Calu3 (cell line): ENCODE results near the gene PCSK7. TPM values are rescaled to one million over a fixed set of nuclear protein-coding genes. Genes with fewer than 3 reads are reported as not detected.

Source experiments
- BruUV-seq: library from RNA; stranded (reverse); fragments of 400-500 nt; replicated peaks from 2 replicates; lab custom pipeline; 2021; lab: Mats Ljungman, UMichigan
- CTCF ChIA-PET: fragments of 300-600 bp; sonication (Branson Sonifier 250); formaldehyde crosslinking; loops from one replicate; lab custom pipeline; 2022; ENCODE audit warnings: antibody characterized with exemption; lab: Charles Lee
- DNase-seq: peaks from one replicate; pipeline ENCODE4 v3.0.0; 2022
- H3K27ac Mint-ChIP-seq: one replicate; pipeline ENCODE4 v1.8.0; 2022; ENCODE audit warnings: mixed read lengths; ENCODE audit not compliant: unreplicated experiment
- H3K27me3 Mint-ChIP-seq: one replicate; pipeline ENCODE4 v1.8.0; 2022; ENCODE audit warnings: mixed read lengths; ENCODE audit not compliant: unreplicated experiment
- H3K36me3 Mint-ChIP-seq: one replicate; pipeline ENCODE4 v1.8.0; 2022; ENCODE audit warnings: mild to moderate bottlenecking, moderate library complexity, mixed read lengths; ENCODE audit not compliant: insufficient read depth, unreplicated experiment
- H3K4me1 Mint-ChIP-seq: one replicate; pipeline ENCODE4 v1.8.0; 2022; ENCODE audit warnings: mild to moderate bottlenecking, low read depth, mixed read lengths; ENCODE audit not compliant: unreplicated experiment
- H3K4me3 Mint-ChIP-seq: one replicate; pipeline ENCODE4 v1.8.0; 2022; ENCODE audit warnings: mild to moderate bottlenecking, low read depth, moderate library complexity, mixed read lengths; ENCODE audit not compliant: unreplicated experiment
- H3K9me3 Mint-ChIP-seq: one replicate; pipeline ENCODE4 v1.8.0; 2022; ENCODE audit warnings: low read depth, mixed read lengths; ENCODE audit not compliant: unreplicated experiment
- intact Hi-C: fragments of 100-400 bp; cut with micrococcal nuclease; formaldehyde crosslinking; loops from one replicate; pipeline ENCODE4 v1.10.0; 2022; ENCODE audit not compliant: unreplicated experiment
- total RNA-seq: library from RNA; stranded (reverse); gene quantifications from 2 replicates; pipeline ENCODE4 v1.2.3, GENCODE V29; 2022
- TF ChIP-seq, protein P1 (sequence below): fragments of 200-600 bp; IDR thresholded peaks from one replicate; pipeline ENCODE4 v1.8.0; 2022; ENCODE audit warnings: antibody characterized with exemption; ENCODE audit not compliant: unreplicated experiment

Gene PCSK7
- total RNA-seq, 1 experiment from 2014 or later = 44.3 TPM

GRCh38 chr11:117226388-117227385 is 5.2 kb downstream of the PCSK7 start:
- peak; percentile 35 for DNase-seq
- H3K27ac Mint-ChIP-seq = no peak overlapping the region
- CTCF ChIA-PET = interaction anchor here (0.7 to 1.5 kb wide), 4 partner anchors 16 to 494 kb away, joined by 3 to 4 read pairs (median 4); partner anchors contain the start of genes APOA5 and SIDT2
- BruUV-seq = no TSS peak
- TF ChIP-seq, protein P1, sequence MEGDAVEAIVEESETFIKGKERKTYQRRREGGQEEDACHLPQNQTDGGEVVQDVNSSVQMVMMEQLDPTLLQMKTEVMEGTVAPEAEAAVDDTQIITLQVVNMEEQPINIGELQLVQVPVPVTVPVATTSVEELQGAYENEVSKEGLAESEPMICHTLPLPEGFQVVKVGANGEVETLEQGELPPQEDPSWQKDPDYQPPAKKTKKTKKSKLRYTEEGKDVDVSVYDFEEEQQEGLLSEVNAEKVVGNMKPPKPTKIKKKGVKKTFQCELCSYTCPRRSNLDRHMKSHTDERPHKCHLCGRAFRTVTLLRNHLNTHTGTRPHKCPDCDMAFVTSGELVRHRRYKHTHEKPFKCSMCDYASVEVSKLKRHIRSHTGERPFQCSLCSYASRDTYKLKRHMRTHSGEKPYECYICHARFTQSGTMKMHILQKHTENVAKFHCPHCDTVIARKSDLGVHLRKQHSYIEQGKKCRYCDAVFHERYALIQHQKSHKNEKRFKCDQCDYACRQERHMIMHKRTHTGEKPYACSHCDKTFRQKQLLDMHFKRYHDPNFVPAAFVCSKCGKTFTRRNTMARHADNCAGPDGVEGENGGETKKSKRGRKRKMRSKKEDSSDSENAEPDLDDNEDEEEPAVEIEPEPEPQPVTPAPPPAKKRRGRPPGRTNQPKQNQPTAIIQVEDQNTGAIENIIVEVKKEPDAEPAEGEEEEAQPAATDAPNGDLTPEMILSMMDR = peak; percentile 49
- no peaks in the 10 kb centered on the region for H3K27me3 Mint-ChIP-seq
- no peaks in the 10 kb centered on the region for H3K9me3 Mint-ChIP-seq
- intact Hi-C loops = loop anchor here (5.0 kb wide), 1 partner anchor 494 kb away; no protein-coding TSS in a partner anchor
- peaks cover 41% of the 10 kb centered on the region for H3K36me3 Mint-ChIP-seq
- peaks cover 14% of the 10 kb centered on the region for H3K4me1 Mint-ChIP-seq
- H3K4me3 Mint-ChIP-seq = no peak overlapping the region

GRCh38 chr11:117225553-117226170 is 6.2 kb downstream of the PCSK7 start:
- Mint-ChIP-seq H3K4me1 (peaks cover 4% of the 10 kb centered on the region), H3K27me3 (no peaks in the 10 kb centered on the region), H3K36me3 (peaks cover 32% of the 10 kb centered on the region), H3K27ac (no peak overlapping the region), H3K9me3 (no peaks in the 10 kb centered on the region), H3K4me3 (no peak overlapping the region)
- intact Hi-C loops = loop anchor here (5.0 kb wide), 1 partner anchor 493 kb away; no protein-coding TSS in a partner anchor
- TF ChIP-seq, protein P1 = no peak
- no TSS peak for BruUV-seq
- DNase-seq = no peak
- CTCF ChIA-PET = interaction anchor here (1.2 kb wide), 1 partner anchor 434 kb away, joined by 4 read pairs; the partner anchor contains the start of gene APOA5

DNA sequence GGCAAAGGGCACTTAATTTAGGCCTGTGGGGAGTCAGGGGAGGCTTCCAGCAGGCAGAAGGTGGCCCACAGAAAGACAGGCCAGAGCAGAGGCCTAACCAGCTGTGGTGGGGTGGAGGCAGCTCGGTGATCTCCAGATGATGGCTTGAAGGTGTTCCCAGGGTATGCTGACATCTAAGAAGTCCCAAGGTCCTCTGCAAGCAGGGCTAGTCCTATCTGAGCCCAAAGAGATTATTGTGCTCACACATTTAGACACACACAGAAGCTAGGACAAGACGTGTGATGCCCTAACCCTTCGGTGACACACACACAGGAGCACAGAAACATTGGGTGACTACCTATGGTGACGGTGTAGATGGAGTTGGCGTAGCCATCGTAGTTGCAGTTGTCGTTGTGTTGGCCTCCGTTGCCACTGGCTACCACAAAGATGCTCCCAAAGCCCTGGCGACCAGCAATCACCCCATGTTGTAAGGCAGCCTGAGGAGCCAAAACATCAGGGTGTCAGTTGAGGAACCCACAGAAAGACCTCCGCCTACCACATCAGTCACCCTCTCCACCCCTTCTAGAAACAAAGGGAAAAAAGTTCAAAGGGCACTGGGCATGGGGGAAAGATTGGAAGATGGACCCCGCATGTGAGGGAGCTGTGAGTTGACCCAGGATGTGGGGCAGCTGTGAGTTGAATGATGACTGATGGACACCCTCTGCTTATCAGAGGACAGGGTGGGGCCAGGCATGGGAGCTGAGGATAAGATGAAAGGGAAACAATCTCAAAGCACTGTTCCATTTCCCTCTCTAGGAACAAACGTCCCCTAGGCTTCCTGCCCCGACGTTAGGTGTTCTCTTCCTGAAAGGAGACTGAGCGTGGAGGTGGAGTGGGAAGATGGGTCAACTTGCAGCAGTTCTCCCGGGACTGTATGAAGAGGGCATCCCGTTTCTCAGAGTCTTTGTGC is 7.9 kb downstream of the PCSK7 start:
- TF ChIP-seq, protein P1 = no peak
- CTCF ChIA-PET = no interaction called here
- H3K36me3 Mint-ChIP-seq = peaks cover 35% of the 10 kb centered on the region
- no peaks in the 10 kb centered on the region for H3K9me3 Mint-ChIP-seq
- no peak overlapping the region for H3K4me3 Mint-ChIP-seq
- no peak for DNase-seq
- intact Hi-C loops = no loop called here
- H3K4me1 Mint-ChIP-seq = no peaks in the 10 kb centered on the region
- H3K27ac Mint-ChIP-seq = no peak overlapping the region
- H3K27me3 Mint-ChIP-seq = no peaks in the 10 kb centered on the region
- BruUV-seq = no TSS peak
